Activated CD4-positive, CD25-positive, alpha-beta regulatory T cell treated with anti-CD3 and anti-CD28 coated beads, Interleukin-2, amount 50 U/mL, for 72 hours (primary cell): Measurements from ENCODE around the gene CTBP2.

Experiments used
- DNase-seq: peaks from one replicate; pipeline ENCODE4 v3.0.0; 2021

CTBP2 gene

GRCh38 chr10:124955243-124955642 is 205.1 kb downstream of the CTBP2 start:
- no peak for DNase-seq

- DNase-seq: no peak
Measured at GRCh38 chr10:124953421-124953820, 206.9 kb downstream of the CTBP2 start.

GRCh38 chr10:124952123-124952522 is 208.2 kb downstream of the CTBP2 start:
- DNase-seq: no peak

GRCh38 chr10:124949543-124949942 is 210.8 kb downstream of the CTBP2 start:
- no peak for DNase-seq

- no peak for DNase-seq
Measured at GRCh38 chr10:124946945-124947344, 213.4 kb downstream of the CTBP2 start.

GRCh38 chr10:124944982-124945381 is 215.4 kb downstream of the CTBP2 start:
- DNase-seq: no peak

GRCh38 chr10:124943301-124944092 is 216.9 kb downstream of the CTBP2 start:
- DNase-seq: no peak

- DNase-seq: no peak
Measured at GRCh38 chr10:124942317-124943169, 217.8 kb downstream of the CTBP2 start.

GRCh38 chr10:124941823-124942222 is 218.5 kb downstream of the CTBP2 start, which contains the start of gene ZRANB1:
TSS of gene ZRANB1 (plus strand) at chr10:124942123. CDS start at chr10:124942494, 371 bp downstream.
- no peak for DNase-seq

- no peak for DNase-seq
Measured at GRCh38 chr10:124939290-124939689, 221.1 kb downstream of the CTBP2 start.

- DNase-seq: no peak
Measured at GRCh38 chr10:124936813-124937212, 223.6 kb downstream of the CTBP2 start.

- DNase-seq: no peak
Measured at GRCh38 chr10:124935946-124936345, 224.4 kb downstream of the CTBP2 start.
